Testis (tissue), 3 donors: ENCODE results near the gene SSTR5. TPM values are rescaled to one million over a fixed set of nuclear protein-coding genes. Genes with fewer than 3 reads are reported as not detected.

Experiments
- DNase-seq: peaks from one replicate; pipeline ENCODE4 v3.0.0-alpha.2; 2019
- H3K27ac ChIP-seq, 2 donors: fragments of 200-600 bp; sonication (generic); one replicate each; pipeline ENCODE4 v1.5.1; 2019
- H3K27me3 ChIP-seq: fragments of 200-600 bp; sonication (generic); one replicate; pipeline ENCODE4 v1.5.1; 2019
- H3K36me3 ChIP-seq: fragments of 200-600 bp; sonication (generic); one replicate; pipeline ENCODE4 v1.5.1; 2017; ENCODE audit warnings: low read depth; ENCODE audit errors: missing control alignments
- H3K4me1 ChIP-seq: fragments of 200-600 bp; sonication (generic); one replicate; pipeline ENCODE4 v1.5.1; 2019
- H3K4me3 ChIP-seq, 2 donors: fragments of 200-600 bp; sonication (generic); one replicate each; pipeline ENCODE4 v1.5.1; 2017 to 2019
- H3K9me3 ChIP-seq: fragments of 200-600 bp; sonication (generic); one replicate; pipeline ENCODE4 v1.5.1; 2017
- POLR2A ChIP-seq: fragments of 450-650 bp; IDR thresholded peaks from one replicate; pipeline ENCODE4 v1.6.1; 2017; ENCODE audit warnings: antibody characterized with exemption, mild to moderate bottlenecking, moderate library complexity
- WGBS, 2 donors: methylation state at CpG; one replicate each; pipeline ENCODE4 v1.1.5; 2018; 5-methylcytosine and 5-hydroxymethylcytosine counted together
- intact Hi-C: fragments of 100-400 bp; cut with DNase I; formaldehyde crosslinking; loops from one replicate; pipeline ENCODE4 v1.15.1; 2023; ENCODE audit warnings: low total_unique reads
- polyA plus RNA-seq: library from polyadenylated mRNA; stranded (reverse); fragments of 350-450 nt; fragmentation: Illumina TruSeq; extraction: RNeasy Lipid Tissue Mini Kit (QIAGEN cat#74804); gene quantifications from one replicate; pipeline ENCODE4 v1.2.3, GENCODE V29; 2014; ENCODE audit warnings: low read depth, low replicate concordance; ENCODE audit not compliant: insufficient read depth
- total RNA-seq, 2 donors: library from RNA; depleted of rRNA; stranded (reverse); fragments of >200 nt; gene quantifications; one replicate each; pipeline ENCODE4 v1.2.3, GENCODE V29; 2016
- TF ChIP-seq, protein P1 (sequence below), 3 experiments: fragments of 450-650 bp in 2 of 3; fragments of 200-600 bp in 1 of 3; sonication (generic) in 1 of 3; IDR thresholded peaks; one replicate each; pipeline ENCODE4 v1.5.1; 2016 to 2019; ENCODE audit warnings: antibody characterized with exemption in 3 of 3, mild to moderate bottlenecking in 2 of 3, moderate library complexity in 1 of 3

Gene SSTR5
- total and polyA plus RNA-seq, 3 donors from 2014 or later = 0.31 TPM; not detected in 2

DNA sequence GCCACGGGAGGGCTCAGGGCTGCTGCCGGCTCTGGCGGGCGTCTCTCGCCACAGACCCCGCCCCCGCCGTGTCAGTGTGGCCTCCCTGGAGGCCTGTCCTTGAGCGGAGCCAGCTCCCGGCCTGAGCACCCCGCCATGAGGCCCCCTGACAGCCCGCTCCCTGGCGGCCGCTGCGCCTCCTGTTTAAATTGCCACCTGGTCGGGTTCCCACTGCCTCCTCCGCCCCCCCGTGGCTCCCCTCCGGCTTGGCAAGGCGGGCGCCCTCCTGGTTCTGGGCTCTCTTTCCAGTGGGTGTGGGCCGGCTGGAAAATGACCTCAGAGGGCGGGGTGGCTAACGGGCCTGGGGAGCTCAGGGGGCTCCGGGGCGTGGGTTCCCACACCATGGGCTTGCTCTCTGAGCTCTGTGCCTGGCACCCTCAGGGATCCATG, 42.1 kb upstream of the SSTR5 start:
- Histone ChIP-seq H3K27me3 (no peaks in the 10 kb centered on the region), H3K36me3 (no peaks in the 10 kb centered on the region), H3K27ac (no peak overlapping the region), H3K9me3 (no peaks in the 10 kb centered on the region), H3K4me1 (peaks cover 4% of the 10 kb centered on the region), H3K4me3 (no peak overlapping the region)
- DNase-seq = no peak
- no peak for TF ChIP-seq POLR2A
- TF ChIP-seq, protein P1, sequence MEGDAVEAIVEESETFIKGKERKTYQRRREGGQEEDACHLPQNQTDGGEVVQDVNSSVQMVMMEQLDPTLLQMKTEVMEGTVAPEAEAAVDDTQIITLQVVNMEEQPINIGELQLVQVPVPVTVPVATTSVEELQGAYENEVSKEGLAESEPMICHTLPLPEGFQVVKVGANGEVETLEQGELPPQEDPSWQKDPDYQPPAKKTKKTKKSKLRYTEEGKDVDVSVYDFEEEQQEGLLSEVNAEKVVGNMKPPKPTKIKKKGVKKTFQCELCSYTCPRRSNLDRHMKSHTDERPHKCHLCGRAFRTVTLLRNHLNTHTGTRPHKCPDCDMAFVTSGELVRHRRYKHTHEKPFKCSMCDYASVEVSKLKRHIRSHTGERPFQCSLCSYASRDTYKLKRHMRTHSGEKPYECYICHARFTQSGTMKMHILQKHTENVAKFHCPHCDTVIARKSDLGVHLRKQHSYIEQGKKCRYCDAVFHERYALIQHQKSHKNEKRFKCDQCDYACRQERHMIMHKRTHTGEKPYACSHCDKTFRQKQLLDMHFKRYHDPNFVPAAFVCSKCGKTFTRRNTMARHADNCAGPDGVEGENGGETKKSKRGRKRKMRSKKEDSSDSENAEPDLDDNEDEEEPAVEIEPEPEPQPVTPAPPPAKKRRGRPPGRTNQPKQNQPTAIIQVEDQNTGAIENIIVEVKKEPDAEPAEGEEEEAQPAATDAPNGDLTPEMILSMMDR (IDR thresholded peaks at IDR 0.05) = no peak
- WGBS, 2 donors = 35 to 47% methylated on average over 4 to 24 of the region's 26 CpGs
- intact Hi-C loops = no loop called here

DNA sequence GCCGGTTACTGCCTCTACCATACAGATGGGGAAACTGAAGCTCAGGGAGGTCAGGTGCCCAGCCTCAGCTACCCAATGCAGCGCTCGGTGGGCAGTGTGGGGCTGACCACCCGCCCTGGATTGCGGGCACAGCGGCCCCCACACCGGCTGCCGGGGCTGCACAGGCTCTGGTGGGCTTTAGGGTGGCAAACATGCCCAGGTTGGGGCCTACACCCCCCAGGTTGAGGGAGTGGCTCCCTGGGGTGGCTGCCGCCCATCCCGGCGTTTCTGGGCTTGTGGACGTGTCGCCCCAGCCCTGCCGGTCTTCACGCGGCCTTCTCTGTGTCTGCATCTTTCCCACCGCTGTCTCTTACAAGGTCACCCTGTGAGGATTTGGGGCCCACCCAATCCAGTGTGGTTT, 40.9 kb upstream of the SSTR5 start:
- intact Hi-C loops = no loop called here
- Histone ChIP-seq H3K36me3 (no peaks in the 10 kb centered on the region), H3K27ac (no peak overlapping the region), H3K9me3 (no peaks in the 10 kb centered on the region), H3K4me1 (peaks cover 4% of the 10 kb centered on the region), H3K4me3 (no peak overlapping the region), H3K27me3 (no peaks in the 10 kb centered on the region)
- no peak for DNase-seq
- TF ChIP-seq, protein P1 (IDR thresholded peaks at IDR 0.05) = no peak
- TF ChIP-seq POLR2A = no peak
- 92 to 95% methylated on average over 16 of the region's 17 CpGs for WGBS, 2 donors

DNA sequence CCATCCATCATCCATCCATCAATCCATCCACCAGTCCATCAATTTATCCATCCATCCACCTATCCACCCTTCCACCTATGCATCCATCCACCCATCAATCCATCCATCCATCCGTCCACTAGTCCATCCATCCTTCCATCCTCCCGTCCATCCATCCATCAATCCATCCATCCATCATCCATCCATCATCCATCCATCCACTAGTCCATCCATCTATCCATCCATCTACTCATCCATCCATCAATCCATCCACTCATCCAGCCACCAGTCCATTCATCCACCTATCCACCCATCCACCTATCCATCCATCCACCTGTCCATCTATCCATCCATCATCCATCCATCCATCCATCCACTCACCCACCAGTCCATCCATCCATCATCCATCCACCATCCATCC, 39.9 kb upstream of the SSTR5 start:
- TF ChIP-seq, protein P1 (IDR thresholded peaks at IDR 0.05) = no peak
- no peak for TF ChIP-seq POLR2A
- Histone ChIP-seq H3K36me3 (no peaks in the 10 kb centered on the region), H3K4me3 (no peak overlapping the region), H3K27me3 (no peaks in the 10 kb centered on the region), H3K4me1 (peaks cover 4% of the 10 kb centered on the region), H3K9me3 (no peaks in the 10 kb centered on the region), H3K27ac (no peak overlapping the region)
- DNase-seq = no peak
- intact Hi-C loops = no loop called here
- 90 to 92% methylated on average over 2 of the region's 2 CpGs for WGBS, 2 donors

DNA sequence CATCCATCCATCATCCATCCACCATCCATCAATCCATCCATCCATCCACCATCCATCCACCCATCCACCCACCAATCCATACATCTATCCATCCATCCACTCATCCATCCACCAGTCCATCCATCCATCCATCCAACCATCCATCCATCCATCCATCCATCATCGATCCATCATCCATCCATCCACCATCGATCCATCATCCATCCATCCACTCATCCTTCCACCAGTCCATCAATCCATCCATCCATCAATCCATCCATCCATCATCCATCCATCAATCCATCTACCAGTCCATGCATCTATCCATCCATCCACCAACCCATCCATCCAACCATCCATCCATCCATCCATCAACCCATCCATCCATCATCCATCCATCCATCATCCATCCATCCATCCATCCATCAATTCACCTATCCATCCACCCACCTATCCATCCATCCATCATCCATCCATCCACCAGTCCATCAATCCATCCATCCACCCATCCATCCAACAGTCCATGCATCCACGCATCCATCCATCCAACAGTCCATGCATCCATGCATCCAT, 39.3 kb upstream of the SSTR5 start:
- H3K27ac ChIP-seq = no peak overlapping the region
- no peaks in the 10 kb centered on the region for H3K9me3 ChIP-seq
- no peak for TF ChIP-seq POLR2A
- TF ChIP-seq, protein P1 (IDR thresholded peaks at IDR 0.05) = no peak
- H3K4me3 ChIP-seq = no peak overlapping the region
- WGBS, 2 donors = 98 to 100% methylated on average over 3 of the region's 3 CpGs
- intact Hi-C loops = no loop called here
- H3K27me3 ChIP-seq = no peaks in the 10 kb centered on the region
- H3K36me3 ChIP-seq = no peaks in the 10 kb centered on the region
- peaks cover 4% of the 10 kb centered on the region for H3K4me1 ChIP-seq
- DNase-seq = no peak
